NCI-H2081 treated with DMSO at 0.1 percent for 48 hours (cell line): ENCODE data around the gene PDIA6.

Source experiments
- DNase-seq: peaks from one replicate; lab custom pipeline; 2025; lab: John Stamatoyannopoulos, UW

The PDIA6 gene

GRCh38 chr2:10764096-10764785, 48.3 kb downstream of the PDIA6 start:
- no peak for DNase-seq

- DNase-seq = no peak
Measured at GRCh38 chr2:10763461-10763800, 49.2 kb downstream of the PDIA6 start.

GRCh38 chr2:10762651-10763460, 49.7 kb downstream of the PDIA6 start:
- DNase-seq = no peak

GRCh38 chr2:10761591-10761990, 51.0 kb downstream of the PDIA6 start:
- no peak for DNase-seq

- DNase-seq = no peak
Measured at GRCh38 chr2:10760794-10761504, 51.6 kb downstream of the PDIA6 start.

- DNase-seq = no peak
Measured at GRCh38 chr2:10759151-10759714, 53.4 kb downstream of the PDIA6 start.

GRCh38 chr2:10757814-10758286, 54.7 kb downstream of the PDIA6 start:
- DNase-seq = no peak

- DNase-seq = no peak
Measured at GRCh38 chr2:10755621-10756020, 57.0 kb downstream of the PDIA6 start.

GRCh38 chr2:10753876-10754275, 58.7 kb downstream of the PDIA6 start:
- DNase-seq = no peak

GRCh38 chr2:10753156-10753555, 59.4 kb downstream of the PDIA6 start:
- no peak for DNase-seq

- DNase-seq = no peak
Measured at GRCh38 chr2:10752236-10752635, 60.3 kb downstream of the PDIA6 start.

GRCh38 chr2:10750610-10751009, 62.0 kb downstream of the PDIA6 start:
- no peak for DNase-seq

- no peak for DNase-seq
Measured at GRCh38 chr2:10742666-10743065, 69.9 kb downstream of the PDIA6 start.

- no peak for DNase-seq
Measured at GRCh38 chr2:10741139-10741538, 71.4 kb downstream of the PDIA6 start.

GRCh38 chr2:10740226-10740625, 72.4 kb downstream of the PDIA6 start:
- DNase-seq = no peak

- no peak for DNase-seq
Measured at GRCh38 chr2:10738192-10738591, 74.4 kb downstream of the PDIA6 start.

GRCh38 chr2:10733980-10734379, 78.6 kb downstream of the PDIA6 start:
- DNase-seq = no peak

- no peak for DNase-seq
Measured at GRCh38 chr2:10733566-10733925, 79.0 kb downstream of the PDIA6 start.
